Breast epithelium (tissue), 3 donors: ENCODE results near the gene FOXL1.

Experiments
- CTCF ChIP-seq, 3 donors: fragments of 450-650 bp; IDR thresholded peaks; one replicate each; pipeline ENCODE4 v1.5.1; 2016 to 2017; ENCODE audit warnings: antibody characterized with exemption in 3 of 3, mild to moderate bottlenecking in 3 of 3, moderate library complexity in 3 of 3
- POLR2A ChIP-seq: fragments of 450-650 bp; IDR thresholded peaks from one replicate; pipeline ENCODE4 v1.6.1; 2016; ENCODE audit warnings: antibody characterized with exemption, mild to moderate bottlenecking, moderate library complexity
- POLR2AphosphoS5 ChIP-seq, 3 donors: sonication (generic); formaldehyde crosslinking; IDR thresholded peaks; one replicate each; pipeline ENCODE4 v1.6.1; 2017; ENCODE audit warnings: antibody characterized with exemption in 3 of 3

- TF ChIP-seq POLR2A, result no peak
- no peak for TF ChIP-seq CTCF (IDR thresholded peaks at IDR 0.05)
- TF ChIP-seq POLR2AphosphoS5 (IDR thresholded peaks at IDR 0.05), result no peak
These were observed 48.6 kb downstream of the FOXL1 start for GRCh38 chr16:86626966-86627365.
